ENCODE measurements around the gene MARCHF6.
"Not testable (repeated sequence)": the region's sequence is repeated elsewhere in the genome, so short reads cannot be mapped to it uniquely, and the experiment has no call there.

MARCHF6 gene

GRCh38 chr5:10324518-10325370, 28.8 kb upstream of the MARCHF6 start:
- no peak for DNase-seq

DNA sequence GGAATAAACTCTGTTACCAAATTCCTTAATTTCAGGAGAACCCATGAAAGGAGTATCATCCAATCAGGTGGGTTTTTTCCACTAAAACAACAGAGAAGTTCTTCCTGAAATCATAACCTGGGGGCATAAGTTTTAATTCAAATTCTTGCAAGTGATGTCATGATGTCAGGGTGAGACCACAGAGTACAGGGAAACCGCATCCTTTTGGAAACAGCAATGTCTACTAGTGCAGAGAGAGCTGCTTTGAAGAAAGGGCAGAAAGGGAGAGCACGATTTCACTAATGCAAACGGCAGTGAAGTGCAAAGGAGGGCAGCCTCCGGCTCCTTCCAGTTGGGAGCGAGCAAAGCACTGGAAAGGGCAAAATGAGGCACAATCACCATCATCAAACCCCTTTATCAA, 25.2 kb upstream of the MARCHF6 start:
- no peak for DNase-seq

- DNase-seq: no peak
Observed at GRCh38 chr5:10329446-10329819, 24.1 kb upstream of the MARCHF6 start.

DNA sequence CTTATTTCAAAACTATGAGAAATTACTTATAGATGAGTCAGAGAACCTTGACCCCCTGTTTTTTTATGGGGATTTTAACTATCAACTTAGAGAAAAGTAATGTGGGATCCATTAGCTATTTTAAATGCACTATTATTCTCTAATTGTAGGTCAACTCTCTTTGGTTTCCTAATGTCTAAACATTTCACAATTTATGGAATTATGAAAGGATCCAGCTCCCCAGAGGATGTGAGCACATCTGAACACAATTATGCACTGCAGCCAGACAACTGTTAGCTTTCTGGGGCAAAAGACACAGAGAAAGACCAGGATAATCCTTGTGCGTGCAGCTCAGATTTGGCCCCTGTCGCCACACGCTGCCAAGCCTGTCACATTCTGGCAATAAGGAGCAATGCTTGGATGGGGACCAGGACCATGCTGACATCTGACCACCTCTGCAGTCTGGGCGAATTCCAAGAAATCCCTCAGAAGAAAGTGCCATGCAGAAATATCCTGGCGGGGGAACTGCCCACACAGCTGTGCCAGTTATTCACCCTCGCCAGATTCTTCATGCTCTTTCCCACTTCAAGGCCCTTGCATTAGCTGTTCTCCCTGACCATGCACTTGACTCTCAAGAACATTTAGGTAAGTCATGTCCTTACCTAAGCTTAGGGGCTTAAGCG, 23.5 kb upstream of the MARCHF6 start:
- DNase-seq: peak; percentile 94

GRCh38 chr5:10330511-10331230, 22.8 kb upstream of the MARCHF6 start:
- DNase-seq: no peak

GRCh38 chr5:10331341-10331796, 22.1 kb upstream of the MARCHF6 start:
- DNase-seq: peak; percentile 96

DNA sequence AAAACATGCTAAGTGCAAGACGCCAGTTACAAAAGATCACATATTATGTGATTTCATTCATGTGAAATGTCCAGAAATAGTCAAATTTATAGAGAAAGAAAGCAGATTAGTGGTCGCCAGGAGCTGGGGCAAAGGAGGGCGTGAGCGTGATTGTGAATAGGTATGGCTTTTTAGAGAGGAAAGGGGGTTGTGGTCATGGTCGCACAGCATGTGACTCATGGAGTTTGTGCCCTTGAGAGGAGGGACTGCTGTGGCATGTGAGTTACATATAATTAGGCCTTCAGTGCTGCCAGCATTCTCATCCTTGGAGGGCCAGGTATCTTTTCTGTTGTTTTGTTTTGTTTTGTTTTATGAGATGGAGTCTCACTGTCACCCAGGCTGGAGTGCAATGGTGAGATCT, 21.2 kb upstream of the MARCHF6 start:
- DNase-seq: no peak

GRCh38 chr5:10333154-10334006, 20.1 kb upstream of the MARCHF6 start:
- DNase-seq: no peak

DNA sequence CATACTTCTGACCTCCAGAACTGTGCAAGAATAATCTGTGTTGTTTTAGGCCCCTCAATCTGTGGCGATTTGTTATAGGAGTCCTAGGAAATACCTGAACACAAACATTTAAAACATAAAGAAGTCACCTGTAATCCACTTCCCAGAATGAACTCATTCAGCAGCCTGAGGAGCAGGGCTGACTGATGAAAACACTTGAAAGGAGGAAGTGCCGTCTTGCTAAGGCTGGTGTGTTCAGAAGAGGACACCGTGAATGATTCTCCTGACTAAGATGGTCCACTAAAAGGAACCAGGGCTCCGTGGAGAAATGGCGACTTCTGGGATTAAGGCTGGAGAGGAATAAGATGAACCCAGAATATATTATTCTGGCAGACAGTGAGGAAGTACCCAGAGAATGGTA, 18.7 kb upstream of the MARCHF6 start:
- DNase-seq: no peak

GRCh38 chr5:10335711-10336470, 17.6 kb upstream of the MARCHF6 start:
- no peak for DNase-seq

DNA sequence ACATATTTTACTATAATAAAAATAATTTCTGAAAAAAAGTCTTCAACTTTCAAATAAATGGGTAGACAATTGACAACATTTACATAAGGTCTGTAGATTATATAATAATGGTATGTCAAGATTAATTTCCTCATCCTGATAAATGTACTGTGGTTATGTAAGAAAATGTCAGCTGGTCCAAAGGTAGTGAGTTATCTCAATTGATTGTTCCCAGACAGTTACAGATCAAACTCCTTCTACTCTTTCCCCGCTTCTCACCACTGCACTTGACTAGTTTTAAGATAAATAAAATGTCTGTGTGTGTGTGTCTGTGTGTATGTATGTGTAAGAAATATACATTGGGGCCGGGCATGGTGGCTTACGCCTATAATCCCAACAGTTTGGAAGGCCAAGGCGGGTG, 16.4 kb upstream of the MARCHF6 start:
- DNase-seq: no peak

- no peak for DNase-seq
Observed at GRCh38 chr5:10337986-10338385, 15.5 kb upstream of the MARCHF6 start.

DNA sequence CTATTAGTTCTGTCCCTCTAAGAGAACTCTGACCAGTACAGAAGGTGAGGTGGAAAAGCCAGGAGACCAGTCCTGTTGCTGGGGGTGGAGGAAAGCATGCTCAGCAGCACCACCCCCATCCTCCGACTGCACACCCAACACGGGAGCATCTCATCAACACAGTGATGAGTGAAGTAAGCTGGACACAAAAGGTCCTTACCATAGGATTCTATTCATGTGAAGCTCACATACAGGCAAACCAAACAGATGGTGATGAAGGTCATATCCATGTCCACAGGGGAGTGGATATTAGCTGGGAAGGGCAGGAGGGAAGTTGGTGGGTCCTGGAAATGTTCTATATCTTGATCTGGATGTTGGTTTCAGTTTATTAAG, 14.8 kb upstream of the MARCHF6 start:
- no peak for DNase-seq

- no peak for DNase-seq
Observed at GRCh38 chr5:10339058-10339811, 14.3 kb upstream of the MARCHF6 start.

GRCh38 chr5:10339958-10340357, 13.5 kb upstream of the MARCHF6 start:
- DNase-seq: no peak

DNA sequence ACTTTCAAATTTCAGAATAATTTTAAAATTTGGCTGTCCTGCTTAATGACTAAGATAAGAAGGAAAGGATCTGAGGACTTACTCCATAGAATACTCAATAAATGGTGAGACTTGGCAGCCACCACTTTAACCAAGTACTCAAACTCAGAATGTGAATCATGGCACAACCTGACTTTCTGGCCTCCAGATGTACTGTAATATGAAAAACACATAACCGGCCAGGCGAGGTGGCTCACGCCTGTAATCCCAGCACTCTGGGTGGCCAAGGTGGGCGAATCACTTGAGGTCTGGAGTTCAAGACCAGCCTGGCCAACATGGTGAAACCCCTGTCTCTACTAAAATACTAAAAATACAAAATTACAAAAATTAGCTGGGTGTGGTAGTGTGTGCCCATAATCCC, 10.0 kb upstream of the MARCHF6 start:
- no peak for DNase-seq

DNA sequence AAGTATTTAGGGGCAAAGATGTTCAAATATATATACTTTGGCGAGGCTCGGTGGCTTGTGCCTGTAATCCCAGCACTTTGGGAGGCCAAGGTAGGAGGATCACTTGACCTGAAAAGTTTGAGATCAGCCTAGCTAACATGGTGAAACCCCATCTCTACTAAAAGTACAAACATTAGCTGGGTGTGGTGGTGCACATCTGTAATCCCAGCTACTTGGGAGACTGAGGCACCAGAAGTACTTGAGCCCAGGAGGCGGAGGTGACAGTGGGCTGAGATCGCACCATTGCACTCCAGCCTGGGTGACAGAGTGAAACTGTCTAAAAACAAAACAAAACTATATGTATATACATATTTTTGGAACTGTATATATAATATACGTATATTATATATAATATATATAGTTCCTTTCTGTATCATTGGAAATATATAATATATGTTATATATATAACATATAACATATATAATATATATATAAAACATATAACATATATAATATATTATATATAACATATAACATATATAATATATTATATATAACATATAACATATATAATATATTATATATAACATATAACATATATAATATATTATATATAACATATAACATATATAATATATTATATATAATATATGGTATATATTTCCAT, 8.9 kb upstream of the MARCHF6 start:
- DNase-seq: not testable (repeated sequence)

DNA sequence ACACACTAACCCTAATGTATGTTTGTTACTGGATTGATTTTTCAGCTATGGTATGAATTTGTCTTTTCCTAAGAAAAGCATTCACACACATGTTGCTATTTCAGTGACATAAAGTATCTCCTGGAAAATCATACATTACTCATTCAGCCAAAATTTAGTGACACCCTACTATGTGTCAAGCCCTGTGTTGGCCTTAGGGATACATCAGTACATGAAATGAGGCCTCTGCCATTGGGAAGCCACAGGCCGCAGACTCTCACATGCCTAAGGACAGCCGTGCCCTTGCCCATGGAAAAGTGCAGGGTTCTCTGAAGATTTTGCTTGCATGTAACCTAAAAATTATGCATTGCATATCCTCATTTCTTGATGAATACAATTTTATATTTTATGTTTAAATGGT, 5.2 kb upstream of the MARCHF6 start:
- no peak for DNase-seq

DNA sequence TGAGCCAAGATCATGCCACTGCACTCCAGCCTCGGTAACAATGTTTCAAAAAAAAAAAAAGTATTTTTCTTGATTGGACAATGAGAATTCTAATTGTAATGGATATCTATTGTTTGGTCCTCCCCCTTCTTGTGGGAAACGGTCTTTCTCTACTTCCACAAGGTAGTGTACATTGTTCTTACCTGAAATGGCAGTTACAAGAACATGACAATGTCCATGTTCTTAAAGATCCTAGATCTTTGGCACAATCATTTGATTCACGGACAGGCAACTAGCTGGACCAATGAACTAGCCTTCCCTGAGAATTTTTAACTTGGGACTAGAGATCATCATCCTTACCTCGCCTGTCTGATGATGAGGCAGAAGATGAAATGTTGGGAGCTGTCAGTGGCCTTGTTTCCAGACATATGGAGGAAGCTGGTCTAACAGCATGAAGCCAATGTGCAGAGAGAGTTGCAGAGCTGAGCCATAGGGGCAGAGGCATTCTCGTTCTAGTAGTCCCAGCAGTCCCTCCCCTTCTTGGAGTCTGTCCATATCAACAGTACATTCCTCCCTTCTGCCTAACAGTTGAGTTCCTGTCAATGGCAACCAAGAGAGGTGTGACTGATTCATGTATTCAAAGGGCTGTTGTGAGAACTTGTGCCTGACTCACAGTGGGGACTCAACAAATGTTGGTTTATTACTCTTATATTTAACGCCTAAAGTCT, 2.1 kb upstream of the MARCHF6 start:
- peak; percentile 80 for DNase-seq

DNA sequence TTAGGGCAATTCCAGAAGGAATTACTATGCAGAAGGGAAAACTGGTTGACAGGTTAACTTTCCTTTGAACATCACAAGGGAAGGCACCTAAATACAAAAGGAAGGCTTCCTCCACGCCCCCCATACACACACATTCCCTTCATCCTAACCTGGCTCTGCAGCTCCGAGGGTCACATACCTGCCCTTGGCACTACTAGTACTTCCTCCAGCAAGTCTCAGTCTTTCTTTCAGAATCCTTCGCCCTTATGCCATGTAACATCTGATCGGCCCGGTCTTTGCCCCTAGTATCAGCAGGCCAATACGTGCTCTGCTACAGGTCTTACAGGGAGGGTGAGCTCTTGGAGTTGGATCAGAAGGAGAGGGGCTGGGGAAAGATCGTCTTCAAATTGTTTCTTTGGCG, 1.6 kb upstream of the MARCHF6 start:
- no peak for DNase-seq

Measured in fibroblast of upper back skin (primary cell).